ENCODE results near the gene HYPK. TPM values are rescaled to one million over a fixed set of nuclear protein-coding genes. Genes with fewer than 3 reads are reported as not detected.
"Not testable (repeated sequence)": the region's sequence is repeated elsewhere in the genome, so short reads cannot be mapped to it uniquely, and the experiment has no call there.

HYPK gene
- total and polyA plus RNA-seq, 4 experiments from 2014 or later = 10.2 to 24.6 (median 19.4) TPM

DNA sequence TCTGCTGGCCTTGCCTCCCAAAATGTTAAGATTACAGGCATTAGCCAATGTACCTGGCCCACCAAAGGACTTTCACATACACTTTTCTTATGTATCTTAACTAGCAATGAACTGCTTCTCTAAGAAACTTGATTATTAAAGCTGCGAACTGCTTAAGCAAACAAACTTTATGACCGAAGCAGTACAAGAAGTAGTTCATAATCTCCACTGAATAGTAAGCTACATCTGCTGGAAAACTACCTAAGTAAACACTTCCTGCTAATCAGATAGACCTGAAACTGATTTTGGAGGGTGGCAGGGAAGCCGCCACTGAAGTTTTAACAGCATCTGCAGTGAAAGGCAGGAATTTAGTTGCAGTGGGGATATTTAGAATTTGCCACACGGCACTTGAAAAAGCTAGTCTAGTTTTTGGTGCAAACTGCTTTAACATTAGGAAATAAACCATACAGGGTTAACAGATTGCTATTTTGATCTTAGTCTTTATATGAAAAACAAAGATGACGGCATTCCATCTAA, 8.1 kb downstream of the HYPK start:
- no peak overlapping the region for H3K4me3 Mint-ChIP-seq
- Histone ChIP-seq H3K36me3 (ENCODE audit: insufficient read depth, low read length) (peaks cover 69% of the 10 kb centered on the region), H3K27ac (ENCODE audit: low read depth, low read length) (no peak overlapping the region), H3K9me3 (ENCODE audit: control insufficient read depth in 1 of 2, low read length in 2 of 2) (no peaks in the 10 kb centered on the region), H3K27me3 (ENCODE audit: insufficient read depth, low read length) (no peaks in the 10 kb centered on the region), H3K4me1 (ENCODE audit: insufficient read depth, low read length) (no peaks in the 10 kb centered on the region), H3K4me3 (ENCODE audit: low read length in 2 of 2) (no peak overlapping the region)
- ChIA-PET CTCF (ENCODE audit: partially characterized antibody) (interaction anchor here (0.6 to 1.6 kb wide), 2 partner anchors 15 to 27 kb away, joined by 3 to 4 read pairs; no protein-coding TSS in a partner anchor), POLR2A (ENCODE audit: partially characterized antibody) (interaction anchor here (1.1 to 2.3 kb wide), 3 partner anchors 8 to 1390 kb away, joined by 3 to 10 read pairs (median 9); partner anchors contain the start of genes HYPK, SERF2 and SERINC4)
- no peaks in the 10 kb centered on the region for H3K4me1 Mint-ChIP-seq
- H3K9me3 Mint-ChIP-seq = no peaks in the 10 kb centered on the region
- H3K27ac Mint-ChIP-seq = no peak overlapping the region
- intact Hi-C loops (cut with micrococcal nuclease) = no loop called here
- H3K27me3 Mint-ChIP-seq = no peaks in the 10 kb centered on the region
- no peak for DNase-seq
- H3K36me3 Mint-ChIP-seq = peaks cover 46 to 71% of the 10 kb centered on the region in 2 donors

- no peak for DNase-seq
- H3K4me1 Mint-ChIP-seq = no peaks in the 10 kb centered on the region
- Histone ChIP-seq H3K4me3 (ENCODE audit: low read length in 2 of 2) (no peak overlapping the region), H3K4me1 (ENCODE audit: insufficient read depth, low read length) (no peaks in the 10 kb centered on the region), H3K27me3 (ENCODE audit: insufficient read depth, low read length) (no peaks in the 10 kb centered on the region), H3K36me3 (ENCODE audit: insufficient read depth, low read length) (peaks cover 74% of the 10 kb centered on the region), H3K27ac (ENCODE audit: low read depth, low read length) (no peak overlapping the region), H3K9me3 (ENCODE audit: control insufficient read depth in 1 of 2, low read length in 2 of 2) (no peaks in the 10 kb centered on the region)
- no peaks in the 10 kb centered on the region for H3K9me3 Mint-ChIP-seq
- peaks cover 46 to 72% of the 10 kb centered on the region in 2 donors for H3K36me3 Mint-ChIP-seq
- no peaks in the 10 kb centered on the region for H3K27me3 Mint-ChIP-seq
- H3K4me3 Mint-ChIP-seq = no peak overlapping the region
- POLR2A ChIA-PET (ENCODE audit: partially characterized antibody) = interaction anchor here (0.7 to 2.3 kb wide), 4 partner anchors 9 to 1389 kb away, joined by 3 to 10 read pairs (median 6); partner anchors contain the start of genes HYPK, SERF2, SERINC4 and WDR76
- H3K27ac Mint-ChIP-seq = peak overlapping the region in 3 of 7 donors; percentile 13 to 46 (median 25)
- intact Hi-C loops (cut with micrococcal nuclease) = no loop called here
- CTCF ChIA-PET (ENCODE audit: partially characterized antibody) = interaction anchor here (0.6 to 2.9 kb wide), 3 partner anchors 13 to 28 kb away, joined by 3 to 10 read pairs (median 4); no protein-coding TSS in a partner anchor
Observed at GRCh38 chr15:43808960-43809678, 8.7 kb downstream of the HYPK start.

DNA sequence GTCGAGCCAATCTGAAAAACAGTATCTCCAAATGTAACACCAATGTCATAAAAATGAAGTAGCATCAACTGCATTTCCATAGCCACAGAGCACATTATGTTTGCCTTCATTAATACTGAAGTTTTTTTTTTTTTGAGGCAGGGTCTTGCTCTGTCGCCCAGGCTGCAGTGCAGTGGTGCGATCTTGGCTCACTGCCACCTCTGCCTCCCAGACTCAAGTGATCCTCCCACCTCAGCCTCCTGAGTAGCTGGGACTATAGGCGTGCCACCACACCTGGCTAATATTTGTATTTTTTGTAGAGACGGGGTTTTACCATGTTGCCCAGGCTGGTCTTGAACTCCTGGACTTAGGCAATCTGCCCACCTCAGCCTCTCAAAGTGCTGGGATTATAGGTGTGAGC, 14.7 kb downstream of the HYPK start:
- peaks cover 32 to 54% of the 10 kb centered on the region in 2 donors for H3K36me3 Mint-ChIP-seq
- POLR2A ChIA-PET (ENCODE audit: partially characterized antibody) = not testable (repeated sequence)

DNA sequence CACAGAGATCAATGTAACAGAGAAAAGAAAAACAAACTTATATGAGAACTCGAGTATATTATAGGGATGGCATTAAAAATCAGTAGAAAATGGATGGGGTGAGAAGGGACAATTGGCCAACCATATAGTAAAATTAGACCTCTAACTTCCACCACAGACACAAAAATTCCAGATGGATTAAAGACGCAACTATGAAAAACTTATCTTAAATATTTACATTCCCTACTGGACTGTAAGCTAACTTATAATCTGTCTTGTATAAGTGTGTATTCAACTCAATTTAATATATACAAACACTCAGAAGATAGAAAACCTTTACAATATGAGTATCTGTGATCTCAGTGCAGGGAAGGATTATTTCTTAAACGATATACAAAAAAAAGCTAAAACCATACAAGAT, 21.1 kb downstream of the HYPK start:
- H3K4me1 ChIP-seq (ENCODE audit: insufficient read depth, low read length) = peaks cover 47% of the 10 kb centered on the region
- intact Hi-C loops (cut with micrococcal nuclease) = loop anchor here (10.0 kb wide), 1 partner anchor 307 kb away; the partner anchor contains the start of gene MAP1A
- Mint-ChIP-seq H3K27me3 (no peaks in the 10 kb centered on the region), H3K27ac (peak overlapping the region; percentile 11 to 85 (median 73)), H3K4me1 (peaks cover 16 to 50% (median 33%) of the 10 kb centered on the region in 4 donors), H3K9me3 (no peaks in the 10 kb centered on the region), H3K36me3 (peaks cover 7 to 24% of the 10 kb centered on the region in 2 donors), H3K4me3 (peak overlapping the region in 7 of 8 donors; percentile 23 to 70 (median 50))
- peaks cover 12% of the 10 kb centered on the region for H3K36me3 ChIP-seq (ENCODE audit: insufficient read depth, low read length)
- CTCF ChIA-PET (ENCODE audit: partially characterized antibody) = interaction anchor here (0.8 to 2.4 kb wide), 2 partner anchors 11 to 39 kb away, joined by 5 to 10 read pairs; no protein-coding TSS in a partner anchor
- H3K27ac ChIP-seq (ENCODE audit: low read depth, low read length) = no peak overlapping the region
- no peak overlapping the region for H3K4me3 ChIP-seq (ENCODE audit: low read length in 2 of 2)
- no peaks in the 10 kb centered on the region for H3K9me3 ChIP-seq (ENCODE audit: control insufficient read depth in 1 of 2, low read length in 2 of 2)
- no peak for DNase-seq
- POLR2A ChIA-PET (ENCODE audit: partially characterized antibody) = interaction anchor here (1.4 to 8.9 kb wide), 2 partner anchors 10 to 20 kb away, joined by 4 to 92 read pairs; partner anchors contain the start of genes HYPK and SERINC4
- H3K27me3 ChIP-seq (ENCODE audit: insufficient read depth, low read length) = no peaks in the 10 kb centered on the region

More for the DNA sequence above, 14.7 kb downstream of the HYPK start:
- H3K9me3 ChIP-seq (ENCODE audit: control insufficient read depth in 1 of 2, low read length in 2 of 2); H3K27me3 Mint-ChIP-seq; H3K4me3 ChIP-seq (ENCODE audit: low read length in 2 of 2); H3K4me1 ChIP-seq (ENCODE audit: insufficient read depth, low read length); H3K9me3 Mint-ChIP-seq; DNase-seq; CTCF ChIA-PET (ENCODE audit: partially characterized antibody); H3K27ac ChIP-seq (ENCODE audit: low read depth, low read length); H3K27me3 ChIP-seq (ENCODE audit: insufficient read depth, low read length); H3K4me1 Mint-ChIP-seq; intact Hi-C loops (cut with micrococcal nuclease); H3K4me3 Mint-ChIP-seq: not testable (repeated sequence)
- peaks cover 61% of the 10 kb centered on the region for H3K36me3 ChIP-seq (ENCODE audit: insufficient read depth, low read length)
- peak overlapping the region in 4 of 7 donors; percentile 30 to 77 (median 48) for H3K27ac Mint-ChIP-seq

- Mint-ChIP-seq H3K27ac (peak within 1 kb of the TSS; percentile 92 to 99 (median 99)), H3K4me1 (peaks cover 29 to 71% (median 52%) of the 10 kb centered on the region in 4 donors), H3K4me3 (peak within 1 kb of the TSS; percentile 96 to 99 (median 98))
Observed at GRCh38 chr15:43824302-43825246, 24.2 kb downstream of the HYPK start, which contains the start of gene MFAP1. Gene MFAP1 (minus strand): TSS chr15:43824690. CDS start chr15:43824569, 121 bp downstream.

DNA sequence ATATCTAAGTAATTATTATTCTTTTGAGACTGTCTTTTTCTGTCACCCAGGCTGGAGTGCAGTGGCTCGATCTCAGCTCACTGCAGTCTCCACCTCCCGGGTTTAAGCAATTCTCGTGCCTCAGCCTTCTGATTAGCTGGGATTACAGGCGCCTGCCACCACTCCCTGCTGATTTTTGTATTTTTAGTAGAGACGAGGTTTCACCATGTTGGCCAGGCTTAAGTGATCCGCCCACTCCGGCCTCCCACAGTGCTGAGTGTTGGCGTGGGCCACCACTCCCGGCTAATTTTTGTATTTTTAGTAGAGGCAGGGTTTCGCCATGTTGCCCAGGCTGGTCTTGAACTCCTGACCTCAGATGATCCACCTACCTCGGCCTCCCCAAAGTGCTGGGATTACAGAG, 24.9 kb downstream of the HYPK start:
- H3K9me3 ChIP-seq (ENCODE audit: control insufficient read depth in 1 of 2, low read length in 2 of 2); H3K9me3 Mint-ChIP-seq; H3K27me3 Mint-ChIP-seq; H3K36me3 ChIP-seq (ENCODE audit: insufficient read depth, low read length); H3K4me3 ChIP-seq (ENCODE audit: low read length in 2 of 2); DNase-seq; H3K27ac ChIP-seq (ENCODE audit: low read depth, low read length); H3K27me3 ChIP-seq (ENCODE audit: insufficient read depth, low read length): not testable (repeated sequence)
- ChIA-PET POLR2A (ENCODE audit: partially characterized antibody) (interaction anchor here (0.9 to 8.9 kb wide), 9 partner anchors 8 to 712 kb away, joined by 3 to 92 read pairs (median 5); partner anchors contain the start of genes EIF3J, ELL3, HYPK and SERF2), CTCF (ENCODE audit: partially characterized antibody) (interaction anchor here (0.7 kb wide), 1 partner anchor 28 kb away, joined by 3 read pairs; no protein-coding TSS in a partner anchor)
- peaks cover 4 to 14% of the 10 kb centered on the region in 2 donors for H3K36me3 Mint-ChIP-seq
- peaks cover 72% of the 10 kb centered on the region for H3K4me1 ChIP-seq (ENCODE audit: insufficient read depth, low read length)
- intact Hi-C loops (cut with micrococcal nuclease) = loop anchor here (2.0 to 10.0 kb wide), 4 partner anchors 33 to 602 kb away; partner anchors contain the start of genes CTDSPL2, ELL3, MAP1A and SERF2
- peaks cover 32 to 76% (median 55%) of the 10 kb centered on the region in 4 donors for H3K4me1 Mint-ChIP-seq
- peak overlapping the region in 3 of 8 donors; percentile 41 to 84 (median 57) for H3K4me3 Mint-ChIP-seq
- H3K27ac Mint-ChIP-seq = peak overlapping the region in 6 of 7 donors; percentile 18 to 98 (median 90)

More at GRCh38 chr15:43824302-43825246, 24.2 kb downstream of the HYPK start, which contains the start of gene MFAP1:
- H3K9me3 ChIP-seq (ENCODE audit: control insufficient read depth in 1 of 2, low read length in 2 of 2) = no peaks in the 10 kb centered on the region
- ChIA-PET POLR2A (ENCODE audit: partially characterized antibody) (interaction anchor here (0.8 to 8.9 kb wide), 15 partner anchors 9 to 712 kb away, joined by 3 to 92 read pairs (median 4); partner anchors contain the start of genes EIF3J, ELL3, FRMD5 and HYPK), CTCF (ENCODE audit: partially characterized antibody) (interaction anchor here (0.5 to 1.0 kb wide), 5 partner anchors 13 to 48 kb away, joined by 3 to 5 read pairs (median 3); partner anchors contain the start of gene ELL3)
- H3K36me3 ChIP-seq (ENCODE audit: insufficient read depth, low read length) = no peaks in the 10 kb centered on the region
- H3K27me3 ChIP-seq (ENCODE audit: insufficient read depth, low read length) = no peaks in the 10 kb centered on the region
- Mint-ChIP-seq H3K9me3 (no peaks in the 10 kb centered on the region), H3K36me3 (peaks cover 4 to 15% of the 10 kb centered on the region in 2 donors), H3K27me3 (no peaks in the 10 kb centered on the region)
- peak within 1 kb of the TSS; percentile 99 for H3K27ac ChIP-seq (ENCODE audit: low read depth, low read length)
- H3K4me3 ChIP-seq (ENCODE audit: low read length in 2 of 2) = peak within 1 kb of the TSS; percentile 92 to 100
- peak; percentile 88 to 95 (median 93) for DNase-seq
- intact Hi-C loops (cut with micrococcal nuclease) = loop anchor here (1.0 to 10.0 kb wide), 6 partner anchors 24 to 603 kb away; partner anchors contain the start of genes CTDSPL2, ELL3, HYPK and MAP1A
- peaks cover 67% of the 10 kb centered on the region for H3K4me1 ChIP-seq (ENCODE audit: insufficient read depth, low read length)

Measured in CD4-positive, alpha-beta memory T cell (primary cell).